Measurements from ENCODE around the gene YIF1B.

Gene YIF1B

GRCh38 chr19:38304352-38304865 lies 11.3 kb downstream of the YIF1B start:
- no peak for DNase-seq (ENCODE audit: low read depth, low spot score)
- TF ChIP-seq FOXP2 (optimal IDR thresholded peaks at IDR 0.05; ENCODE audit: control extremely low read depth, extremely low read length, insufficient read depth) (no peak), EZH2 (IDR thresholded peaks at IDR 0.05) (no peak), POLR2AphosphoS5 (IDR thresholded peaks at IDR 0.05; ENCODE audit: borderline replicate concordance, low read depth, low read length) (no peak)
- no peaks in the 10 kb centered on the region for H3K9me3 ChIP-seq (ENCODE audit: low read depth, low read length)
- no peak overlapping the region for H3K4me3 ChIP-seq
- H3K27ac ChIP-seq: no peak overlapping the region
- no peaks in the 10 kb centered on the region for H3K36me3 ChIP-seq (ENCODE audit: insufficient read depth, low read length)
- H3K9ac ChIP-seq (ENCODE audit: insufficient read length): no peak overlapping the region

DNA sequence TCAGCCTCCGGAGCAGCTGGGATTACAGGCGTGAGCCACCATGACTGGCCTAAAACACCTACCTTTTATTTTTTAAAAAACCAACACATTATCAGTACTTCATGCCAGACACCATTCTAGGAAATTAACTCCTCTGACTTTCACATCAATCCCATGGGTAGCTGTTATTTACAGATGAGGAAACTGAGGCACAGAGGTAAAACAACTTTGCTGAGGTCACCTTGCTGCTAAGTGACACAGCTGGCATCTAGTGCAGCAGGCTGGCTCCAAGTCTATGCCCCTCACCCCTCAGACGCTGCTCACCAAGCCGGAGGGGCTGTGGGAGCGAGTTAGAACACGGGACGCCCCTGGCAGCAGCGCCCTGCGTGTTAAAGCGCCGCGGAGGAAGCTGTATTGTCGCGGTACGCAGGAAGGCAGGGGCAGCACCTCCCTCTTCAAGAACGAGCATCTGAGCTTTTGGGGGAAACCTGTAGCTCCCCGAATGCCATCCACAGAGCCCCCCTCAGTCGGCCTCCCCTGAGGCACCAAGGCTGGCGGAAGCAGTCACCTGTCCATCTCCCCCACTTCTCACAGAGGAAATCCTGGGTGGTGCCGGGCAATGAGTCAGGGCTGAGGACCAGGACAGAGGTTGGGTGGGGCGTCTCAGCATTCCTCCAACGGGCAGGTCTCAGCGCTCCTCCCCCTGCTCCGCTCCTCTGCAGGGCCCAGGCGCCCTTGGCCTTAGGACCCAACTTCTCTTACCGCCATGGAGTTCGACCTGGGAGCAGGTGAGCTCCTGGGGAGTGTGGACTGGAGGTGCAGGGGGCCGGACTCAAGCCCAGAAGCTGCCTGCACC lies 12.0 kb downstream of the YIF1B start, which contains the start of gene C19orf33:
TSS of gene C19orf33 (plus strand) at position 735 of the 835 bp plus-strand sequence. CDS start at position 746, 11 bp downstream.
- no peak within 1 kb of the TSS for H3K9ac ChIP-seq (ENCODE audit: insufficient read length)
- no peaks in the 10 kb centered on the region for H3K36me3 ChIP-seq (ENCODE audit: insufficient read depth, low read length)
- DNase-seq (ENCODE audit: low read depth, low spot score): no peak
- no peaks in the 10 kb centered on the region for H3K9me3 ChIP-seq (ENCODE audit: low read depth, low read length)
- H3K4me3 ChIP-seq: no peak within 1 kb of the TSS
- TF ChIP-seq POLR2AphosphoS5 (IDR thresholded peaks at IDR 0.05; ENCODE audit: borderline replicate concordance, low read depth, low read length): no peak
- no peak for TF ChIP-seq FOXP2 (optimal IDR thresholded peaks at IDR 0.05; ENCODE audit: control extremely low read depth, extremely low read length, insufficient read depth)
- TF ChIP-seq EZH2 (IDR thresholded peaks at IDR 0.05): no peak
- no peak within 1 kb of the TSS for H3K27ac ChIP-seq

GRCh38 chr19:38298821-38299680 lies 16.7 kb downstream of the YIF1B start:
- Histone ChIP-seq H3K9ac (ENCODE audit: insufficient read length) (no peak overlapping the region), H3K27ac (no peak overlapping the region), H3K4me3 (no peak overlapping the region), H3K9me3 (ENCODE audit: low read depth, low read length) (no peaks in the 10 kb centered on the region), H3K36me3 (ENCODE audit: insufficient read depth, low read length) (no peaks in the 10 kb centered on the region)
- TF ChIP-seq EZH2 (IDR thresholded peaks at IDR 0.05) (no peak), POLR2AphosphoS5 (IDR thresholded peaks at IDR 0.05; ENCODE audit: borderline replicate concordance, low read depth, low read length) (no peak), FOXP2 (optimal IDR thresholded peaks at IDR 0.05; ENCODE audit: control extremely low read depth, extremely low read length, insufficient read depth) (no peak)
- DNase-seq (ENCODE audit: low read depth, low spot score): no peak

GRCh38 chr19:38294090-38294489 lies 21.7 kb downstream of the YIF1B start:
- TF ChIP-seq POLR2AphosphoS5 (IDR thresholded peaks at IDR 0.05; ENCODE audit: borderline replicate concordance, low read depth, low read length): no peak
- no peak overlapping the region for H3K27ac ChIP-seq
- DNase-seq (ENCODE audit: low read depth, low spot score): no peak
- no peak overlapping the region for H3K4me3 ChIP-seq
- H3K36me3 ChIP-seq (ENCODE audit: insufficient read depth, low read length): no peaks in the 10 kb centered on the region
- no peak overlapping the region for H3K9ac ChIP-seq (ENCODE audit: insufficient read length)
- H3K9me3 ChIP-seq (ENCODE audit: low read depth, low read length): no peaks in the 10 kb centered on the region

DNA sequence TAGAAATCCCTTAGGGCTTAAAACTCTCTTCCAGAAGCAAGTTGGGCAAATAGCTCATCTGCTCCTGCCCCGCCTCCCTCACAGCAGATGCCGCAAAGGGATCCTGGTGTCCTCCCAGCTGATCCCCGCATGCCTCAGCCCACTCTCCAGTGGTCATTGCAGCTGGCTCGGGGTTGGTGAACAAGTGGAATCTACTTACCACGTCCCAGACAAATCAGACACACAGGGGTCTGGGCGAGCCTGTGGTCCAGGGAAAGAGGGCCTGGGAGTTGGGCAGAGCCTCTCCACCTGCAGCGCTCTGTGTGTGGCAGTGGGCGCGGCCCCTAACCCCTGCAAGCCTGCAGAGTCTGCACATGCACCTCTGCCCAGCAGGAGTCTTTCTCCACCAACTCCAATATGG lies 22.5 kb downstream of the YIF1B start:
- DNase-seq (ENCODE audit: low read depth, low spot score): no peak
- H3K9me3 ChIP-seq (ENCODE audit: low read depth, low read length): no peaks in the 10 kb centered on the region
- TF ChIP-seq EZH2 (IDR thresholded peaks at IDR 0.05) (no peak), POLR2AphosphoS5 (IDR thresholded peaks at IDR 0.05; ENCODE audit: borderline replicate concordance, low read depth, low read length) (no peak), FOXP2 (optimal IDR thresholded peaks at IDR 0.05; ENCODE audit: control extremely low read depth, extremely low read length, insufficient read depth) (no peak)
- H3K9ac ChIP-seq (ENCODE audit: insufficient read length): no peak overlapping the region
- no peak overlapping the region for H3K4me3 ChIP-seq
- no peaks in the 10 kb centered on the region for H3K36me3 ChIP-seq (ENCODE audit: insufficient read depth, low read length)
- no peak overlapping the region for H3K27ac ChIP-seq

DNA sequence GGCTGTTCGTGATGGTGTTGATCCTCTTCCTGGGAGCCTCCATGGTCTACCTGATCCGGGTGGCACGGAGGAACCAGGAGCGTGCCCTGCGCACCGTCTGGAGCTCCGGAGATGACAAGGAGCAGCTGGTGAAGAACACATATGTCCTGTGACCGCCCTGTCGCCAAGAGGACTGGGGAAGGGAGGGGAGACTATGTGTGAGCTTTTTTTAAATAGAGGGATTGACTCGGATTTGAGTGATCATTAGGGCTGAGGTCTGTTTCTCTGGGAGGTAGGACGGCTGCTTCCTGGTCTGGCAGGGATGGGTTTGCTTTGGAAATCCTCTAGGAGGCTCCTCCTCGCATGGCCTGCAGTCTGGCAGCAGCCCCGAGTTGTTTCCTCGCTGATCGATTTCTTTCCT lies 23.9 kb downstream of the YIF1B start:
- no peaks in the 10 kb centered on the region for H3K36me3 ChIP-seq (ENCODE audit: insufficient read depth, low read length)
- H3K9me3 ChIP-seq (ENCODE audit: low read depth, low read length): no peaks in the 10 kb centered on the region
- no peak overlapping the region for H3K9ac ChIP-seq (ENCODE audit: insufficient read length)
- H3K4me3 ChIP-seq: no peak overlapping the region
- H3K27ac ChIP-seq: no peak overlapping the region
- no peak for DNase-seq (ENCODE audit: low read depth, low spot score)
- TF ChIP-seq POLR2AphosphoS5 (IDR thresholded peaks at IDR 0.05; ENCODE audit: borderline replicate concordance, low read depth, low read length) (no peak), FOXP2 (optimal IDR thresholded peaks at IDR 0.05; ENCODE audit: control extremely low read depth, extremely low read length, insufficient read depth) (no peak), EZH2 (IDR thresholded peaks at IDR 0.05) (no peak)

DNA sequence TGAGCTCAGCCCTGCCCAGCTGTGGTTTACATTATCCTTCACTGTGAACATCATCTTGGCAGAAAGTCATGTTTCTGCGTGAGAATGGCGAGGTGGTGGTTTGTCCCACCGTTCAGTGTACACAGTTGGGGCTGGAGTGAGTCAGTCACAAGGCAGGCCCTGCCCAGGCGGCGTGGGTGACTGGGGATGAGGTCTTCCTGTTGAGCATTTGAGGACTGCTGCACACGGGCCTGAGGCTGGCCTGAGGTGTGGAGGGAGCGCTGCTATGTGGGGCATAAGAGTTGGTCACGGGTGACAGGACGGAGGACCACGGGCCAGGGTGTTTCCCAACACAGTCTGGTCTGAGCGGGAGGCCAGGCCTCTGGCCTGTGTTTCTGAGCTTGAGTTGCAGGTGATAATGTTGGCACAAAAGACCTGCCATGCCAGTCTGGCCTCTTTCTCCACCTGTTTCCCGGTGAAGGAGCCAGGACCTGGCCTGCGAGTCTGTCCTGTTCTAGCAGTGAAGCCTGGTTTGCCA lies 25.1 kb downstream of the YIF1B start:
- TF ChIP-seq EZH2 (IDR thresholded peaks at IDR 0.05) (no peak), POLR2AphosphoS5 (IDR thresholded peaks at IDR 0.05; ENCODE audit: borderline replicate concordance, low read depth, low read length) (no peak), FOXP2 (optimal IDR thresholded peaks at IDR 0.05; ENCODE audit: control extremely low read depth, extremely low read length, insufficient read depth) (no peak)
- Histone ChIP-seq H3K27ac (no peak overlapping the region), H3K4me3 (no peak overlapping the region), H3K36me3 (ENCODE audit: insufficient read depth, low read length) (no peaks in the 10 kb centered on the region), H3K9me3 (ENCODE audit: low read depth, low read length) (no peaks in the 10 kb centered on the region), H3K9ac (ENCODE audit: insufficient read length) (no peak overlapping the region)
- no peak for DNase-seq (ENCODE audit: low read depth, low spot score)

DNA sequence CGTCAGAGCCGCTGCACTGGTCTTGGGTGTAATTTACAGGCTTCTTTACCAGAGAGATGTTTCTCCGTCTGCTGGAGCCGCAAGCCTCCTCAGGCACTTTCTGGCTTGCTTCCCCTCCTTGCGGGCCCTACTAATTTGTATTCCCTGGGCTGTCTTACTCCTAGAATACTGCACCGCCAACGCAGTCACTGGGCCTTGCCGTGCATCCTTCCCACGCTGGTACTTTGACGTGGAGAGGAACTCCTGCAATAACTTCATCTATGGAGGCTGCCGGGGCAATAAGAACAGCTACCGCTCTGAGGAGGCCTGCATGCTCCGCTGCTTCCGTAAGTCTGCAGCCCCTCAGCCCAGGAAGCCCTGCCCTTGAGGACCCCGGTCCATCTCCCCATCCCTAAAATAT lies 25.8 kb downstream of the YIF1B start:
- no peak for TF ChIP-seq FOXP2 (optimal IDR thresholded peaks at IDR 0.05; ENCODE audit: control extremely low read depth, extremely low read length, insufficient read depth)
- no peak for TF ChIP-seq POLR2AphosphoS5 (IDR thresholded peaks at IDR 0.05; ENCODE audit: borderline replicate concordance, low read depth, low read length)
- TF ChIP-seq EZH2 (IDR thresholded peaks at IDR 0.05): no peak
- Histone ChIP-seq H3K27ac (no peak overlapping the region), H3K4me3 (no peak overlapping the region), H3K9me3 (ENCODE audit: low read depth, low read length) (no peaks in the 10 kb centered on the region), H3K9ac (ENCODE audit: insufficient read length) (no peak overlapping the region), H3K36me3 (ENCODE audit: insufficient read depth, low read length) (no peaks in the 10 kb centered on the region)
- no peak for DNase-seq (ENCODE audit: low read depth, low spot score)

All from SK-N-MC (cell line).